SK-N-SH (cell line): ENCODE measurements around the gene KNG1. TPM values are rescaled to one million over a fixed set of nuclear protein-coding genes. Genes with fewer than 3 reads are reported as not detected.

Experiments
- CTCF ChIA-PET: fragments of 300-600, 350-600 bp; formaldehyde crosslinking; extraction: SDS; loops from one replicate; lab custom pipeline; 2021; lab: Yijun Ruan, JAX
- POLR2A ChIA-PET: fragments of 350-600 bp; sonication (Branson Sonifier 250); formaldehyde crosslinking; extraction: SDS; loops from one replicate; lab custom pipeline; 2020; ENCODE audit warnings: antibody characterized with exemption, inconsistent platforms; lab: Yijun Ruan, JAX
- DNase-seq: peaks from one replicate; pipeline ENCODE4 v3.0.0; 2012
- H2AFZ ChIP-seq: fragments of 200-600 bp; sonication (generic); 2 replicates; pipeline ENCODE4 v1.8.1; 2016; ENCODE audit warnings: antibody characterized with exemption, mild to moderate bottlenecking, low read depth
- H3F3A ChIP-seq: fragments of 200-600 bp; sonication (generic); replicated peaks from 2 replicates; pipeline ENCODE3; 2016; ENCODE audit warnings: antibody characterized with exemption, mild to moderate bottlenecking; ENCODE audit not compliant: insufficient read depth
- H3K27ac ChIP-seq, 2 experiments: fragments of 200-500 bp in 1 of 2; fragments of 200-600 bp in 1 of 2; sonication (Bioruptor generic) in 1 of 2; sonication (generic), shearing (Covaris generic) in 1 of 2; 2 replicates each; pipeline versions ENCODE4 v1.5.1 to v1.6.1; 2014 to 2016; ENCODE audit warnings: low read depth in 2 of 2, inconsistent platforms in 1 of 2, low read length in 1 of 2, mild to moderate bottlenecking in 1 of 2, mixed read lengths in 1 of 2
- H3K27me3 ChIP-seq: fragments of 200-600 bp; sonication (generic), shearing (Covaris generic); 2 replicates; pipeline ENCODE4 v1.6.1; 2016; ENCODE audit warnings: mixed run types; ENCODE audit not compliant: insufficient read depth
- H3K36me3 ChIP-seq, 2 experiments: fragments of 200-500 bp in 1 of 2; fragments of 200-600 bp in 1 of 2; sonication (Bioruptor generic) in 1 of 2; sonication (generic) in 1 of 2; replicated peaks in 1 of 2; 2 replicates each; pipeline versions ENCODE3 to v1.5.1; 2014 to 2016; ENCODE audit warnings: low read length in 1 of 2, mild to moderate bottlenecking in 1 of 2; ENCODE audit not compliant: insufficient read depth in 2 of 2, control insufficient read depth in 1 of 2
- H3K4me1 ChIP-seq, 2 experiments: fragments of 200-500 bp in 1 of 2; fragments of 200-600 bp in 1 of 2; sonication (Bioruptor generic) in 1 of 2; sonication (generic), shearing (Covaris generic) in 1 of 2; 2 replicates each; pipeline versions ENCODE4 v1.5.1 to v1.6.1; 2014 to 2016; ENCODE audit warnings: low read depth in 1 of 2, low read length in 1 of 2, mixed run types in 1 of 2; ENCODE audit not compliant: insufficient read depth in 2 of 2, control insufficient read depth in 1 of 2
- H3K4me2 ChIP-seq: fragments of 200-600 bp; sonication (generic), shearing (Covaris generic); 2 replicates; pipeline ENCODE4 v1.6.1; 2017; ENCODE audit warnings: mixed run types
- H3K4me3 ChIP-seq, 2 experiments: fragments of 200-500 bp in 1 of 2; fragments of 200-600 bp in 1 of 2; sonication (Bioruptor generic) in 1 of 2; sonication (generic), shearing (Covaris generic) in 1 of 2; 2 replicates each; pipeline versions ENCODE4 v1.5.1 to v1.8.1; 2014 to 2016; ENCODE audit warnings: low read depth in 2 of 2, inconsistent platforms in 1 of 2, low read length in 1 of 2, mild to moderate bottlenecking in 1 of 2, mixed read lengths in 1 of 2, moderate library complexity in 1 of 2
- H3K79me2 ChIP-seq: fragments of 200-600 bp; sonication (generic); 2 replicates; pipeline ENCODE4 v1.8.1; 2017; ENCODE audit warnings: mild to moderate bottlenecking; ENCODE audit not compliant: insufficient read depth
- H3K9ac ChIP-seq: fragments of 200-600 bp; sonication (generic); 2 replicates; pipeline ENCODE4 v1.6.1; 2017; ENCODE audit warnings: mixed run types
- H3K9me2 ChIP-seq: fragments of 200-600 bp; sonication (generic); 2 replicates; pipeline ENCODE4 v1.6.1; 2017; ENCODE audit warnings: mixed run types
- H3K9me3 ChIP-seq: fragments of 200-600 bp; sonication (generic); 2 replicates; pipeline ENCODE4 v1.6.1; 2017; ENCODE audit warnings: mixed run types, mild to moderate bottlenecking, moderate library complexity
- H4K20me1 ChIP-seq: fragments of 200-600 bp; sonication (generic); 2 replicates; pipeline ENCODE4 v1.6.1; 2017; ENCODE audit warnings: mild to moderate bottlenecking, mixed run types; ENCODE audit not compliant: insufficient read depth
- CHD2 ChIP-seq: fragments of 150-350 bp; IDR thresholded peaks from 2 replicates; pipeline ENCODE4 v1.6.1; 2018; ENCODE audit warnings: low read length; ENCODE audit not compliant: partially characterized antibody
- EZH2phosphoT487 ChIP-seq: fragments of 200-600 bp; sonication (generic); IDR thresholded peaks from 2 replicates; pipeline ENCODE4 v1.6.1; 2017; ENCODE audit warnings: low read depth, mixed run types, mild to moderate bottlenecking, antibody characterized with exemption, moderate library complexity, borderline replicate concordance
- FOSL2 ChIP-seq: IDR thresholded peaks from 2 replicates; pipeline ENCODE4 v1.4.0; 2012; ENCODE audit warnings: low read depth, mild to moderate bottlenecking, moderate library complexity, borderline replicate concordance
- GATA2 ChIP-seq: sonication (generic); formaldehyde crosslinking; IDR thresholded peaks from 2 replicates; pipeline ENCODE4 v1.5.0; 2020; ENCODE audit warnings: mild to moderate bottlenecking, missing genetic modification reagents
- MXI1 ChIP-seq: IDR thresholded peaks from 2 replicates; pipeline ENCODE4 v1.6.1; 2012; ENCODE audit warnings: mild to moderate bottlenecking, low read depth, low read length, improper control_type of control experiment
- NFIC ChIP-seq: IDR thresholded peaks from 2 replicates; pipeline ENCODE4 v1.4.0; 2012; ENCODE audit warnings: borderline replicate concordance
- RAD21 ChIP-seq: IDR thresholded peaks from 2 replicates; pipeline ENCODE4 v1.6.1; 2012; ENCODE audit warnings: mild to moderate bottlenecking, low read length
- RFX5 ChIP-seq: IDR thresholded peaks from 2 replicates; pipeline ENCODE4 v1.6.1; 2012; ENCODE audit warnings: mild to moderate bottlenecking, improper control_type of control experiment, low read length
- WGBS: methylation state at CpG from one replicate; pipeline ENCODE4 v1.1.6; 2017; ENCODE audit warnings: low lambda C conversion rate; 5-methylcytosine and 5-hydroxymethylcytosine counted together
- polyA plus RNA-seq, 3 experiments: library from polyadenylated mRNA; depleted of rRNA; stranded (reverse); fragments of >200 nt; gene quantifications; 2 replicates each; pipeline ENCODE4 v1.2.3, GENCODE V29; 2012
- TF ChIP-seq, protein P1 (sequence below): fragments of 150-350 bp; IDR thresholded peaks from 2 replicates; pipeline ENCODE4 v1.6.1; 2016; ENCODE audit warnings: mild to moderate bottlenecking, low read depth, low read length
- TF ChIP-seq, protein P2 (sequence below): IDR thresholded peaks from 2 replicates; pipeline ENCODE4 v1.6.1; 2012; ENCODE audit warnings: mild to moderate bottlenecking, low read depth, low read length, moderate library complexity
- TF ChIP-seq, protein P3 (sequence below): IDR thresholded peaks from 2 replicates; pipeline ENCODE4 v1.4.0; 2012; ENCODE audit warnings: low read depth, borderline replicate concordance
- TF ChIP-seq, protein P4 (sequence below): fragments of 200-600 bp; sonication (generic); IDR thresholded peaks from 2 replicates; pipeline ENCODE4 v1.6.1; 2017; ENCODE audit warnings: antibody characterized with exemption, mild to moderate bottlenecking, moderate library complexity

The KNG1 gene
- polyA plus RNA-seq, 1 of the 3 experiments (the other 2 are of a cell fraction) = not detected

DNA sequence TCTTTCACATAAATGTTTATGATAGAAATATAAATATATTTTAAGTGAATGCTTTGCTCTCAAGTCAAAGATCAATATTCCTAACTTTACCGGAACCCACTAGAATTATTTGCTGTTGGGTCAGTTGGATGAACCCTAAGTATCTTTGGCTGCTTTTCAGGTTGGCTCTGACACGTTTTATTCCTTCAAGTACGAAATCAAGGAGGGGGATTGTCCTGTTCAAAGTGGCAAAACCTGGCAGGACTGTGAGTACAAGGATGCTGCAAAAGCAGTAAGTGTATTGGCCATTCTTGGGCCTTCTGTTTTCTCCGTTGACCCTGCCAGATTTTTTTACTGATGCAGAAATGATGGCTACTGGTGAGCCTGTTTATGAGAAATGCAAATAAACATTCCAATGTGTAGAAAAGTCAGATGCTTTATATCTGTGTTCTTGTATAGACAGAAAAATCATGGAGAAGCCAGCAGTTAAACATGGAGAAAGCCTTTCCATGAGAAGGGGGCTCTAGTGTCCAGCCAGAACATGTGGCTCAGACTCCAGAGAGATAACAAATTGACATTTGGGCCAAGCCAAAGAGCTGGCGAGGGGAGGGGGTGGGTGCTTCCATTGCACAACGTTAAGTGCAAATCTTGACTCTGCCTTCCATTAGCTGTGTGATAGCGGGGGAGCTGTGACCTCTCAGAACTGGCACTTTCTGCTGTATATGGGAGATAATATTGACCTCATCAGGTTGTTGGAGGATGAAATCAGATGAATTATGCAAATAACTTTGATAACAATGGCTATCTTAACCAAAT is 3.0 kb downstream of the KNG1 start:
- H2AFZ ChIP-seq = no peak overlapping the region
- H3K4me3 ChIP-seq = no peak overlapping the region
- ChIA-PET CTCF (no interaction called here), POLR2A (no interaction called here)
- DNase-seq = peak; percentile 79
- H3K9me2 ChIP-seq = no peaks in the 10 kb centered on the region
- H3K4me1 ChIP-seq = no peaks in the 10 kb centered on the region; a peak in 1 of 4 replicates
- TF ChIP-seq, protein P1, sequence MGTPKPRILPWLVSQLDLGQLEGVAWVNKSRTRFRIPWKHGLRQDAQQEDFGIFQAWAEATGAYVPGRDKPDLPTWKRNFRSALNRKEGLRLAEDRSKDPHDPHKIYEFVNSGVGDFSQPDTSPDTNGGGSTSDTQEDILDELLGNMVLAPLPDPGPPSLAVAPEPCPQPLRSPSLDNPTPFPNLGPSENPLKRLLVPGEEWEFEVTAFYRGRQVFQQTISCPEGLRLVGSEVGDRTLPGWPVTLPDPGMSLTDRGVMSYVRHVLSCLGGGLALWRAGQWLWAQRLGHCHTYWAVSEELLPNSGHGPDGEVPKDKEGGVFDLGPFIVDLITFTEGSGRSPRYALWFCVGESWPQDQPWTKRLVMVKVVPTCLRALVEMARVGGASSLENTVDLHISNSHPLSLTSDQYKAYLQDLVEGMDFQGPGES = no peak
- TF ChIP-seq NFIC = no peak
- TF ChIP-seq EZH2phosphoT487 = no peak
- TF ChIP-seq, protein P2, sequence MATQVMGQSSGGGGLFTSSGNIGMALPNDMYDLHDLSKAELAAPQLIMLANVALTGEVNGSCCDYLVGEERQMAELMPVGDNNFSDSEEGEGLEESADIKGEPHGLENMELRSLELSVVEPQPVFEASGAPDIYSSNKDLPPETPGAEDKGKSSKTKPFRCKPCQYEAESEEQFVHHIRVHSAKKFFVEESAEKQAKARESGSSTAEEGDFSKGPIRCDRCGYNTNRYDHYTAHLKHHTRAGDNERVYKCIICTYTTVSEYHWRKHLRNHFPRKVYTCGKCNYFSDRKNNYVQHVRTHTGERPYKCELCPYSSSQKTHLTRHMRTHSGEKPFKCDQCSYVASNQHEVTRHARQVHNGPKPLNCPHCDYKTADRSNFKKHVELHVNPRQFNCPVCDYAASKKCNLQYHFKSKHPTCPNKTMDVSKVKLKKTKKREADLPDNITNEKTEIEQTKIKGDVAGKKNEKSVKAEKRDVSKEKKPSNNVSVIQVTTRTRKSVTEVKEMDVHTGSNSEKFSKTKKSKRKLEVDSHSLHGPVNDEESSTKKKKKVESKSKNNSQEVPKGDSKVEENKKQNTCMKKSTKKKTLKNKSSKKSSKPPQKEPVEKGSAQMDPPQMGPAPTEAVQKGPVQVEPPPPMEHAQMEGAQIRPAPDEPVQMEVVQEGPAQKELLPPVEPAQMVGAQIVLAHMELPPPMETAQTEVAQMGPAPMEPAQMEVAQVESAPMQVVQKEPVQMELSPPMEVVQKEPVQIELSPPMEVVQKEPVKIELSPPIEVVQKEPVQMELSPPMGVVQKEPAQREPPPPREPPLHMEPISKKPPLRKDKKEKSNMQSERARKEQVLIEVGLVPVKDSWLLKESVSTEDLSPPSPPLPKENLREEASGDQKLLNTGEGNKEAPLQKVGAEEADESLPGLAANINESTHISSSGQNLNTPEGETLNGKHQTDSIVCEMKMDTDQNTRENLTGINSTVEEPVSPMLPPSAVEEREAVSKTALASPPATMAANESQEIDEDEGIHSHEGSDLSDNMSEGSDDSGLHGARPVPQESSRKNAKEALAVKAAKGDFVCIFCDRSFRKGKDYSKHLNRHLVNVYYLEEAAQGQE = no peak
- no peak for TF ChIP-seq FOSL2
- TF ChIP-seq RFX5 = no peak
- TF ChIP-seq CHD2 = no peak
- no peak for TF ChIP-seq RAD21
- TF ChIP-seq MXI1 = peak; percentile 30; the same call in 1 of the 2 replicates
- peak; percentile 43 for TF ChIP-seq GATA2 (CRISPR knock-in tag)
- no peak overlapping the region for H3K27ac ChIP-seq
- H3K79me2 ChIP-seq = no peaks in the 10 kb centered on the region
- H3F3A ChIP-seq = no peaks in the 10 kb centered on the region
- 40% methylated on average over 7 of the region's 7 CpGs for WGBS
- no peak overlapping the region for H3K4me2 ChIP-seq
- H3K36me3 ChIP-seq = no peaks in the 10 kb centered on the region
- no peaks in the 10 kb centered on the region for H3K27me3 ChIP-seq
- no peaks in the 10 kb centered on the region for H4K20me1 ChIP-seq
- H3K9ac ChIP-seq = no peak overlapping the region
- H3K9me3 ChIP-seq = no peaks in the 10 kb centered on the region

DNA sequence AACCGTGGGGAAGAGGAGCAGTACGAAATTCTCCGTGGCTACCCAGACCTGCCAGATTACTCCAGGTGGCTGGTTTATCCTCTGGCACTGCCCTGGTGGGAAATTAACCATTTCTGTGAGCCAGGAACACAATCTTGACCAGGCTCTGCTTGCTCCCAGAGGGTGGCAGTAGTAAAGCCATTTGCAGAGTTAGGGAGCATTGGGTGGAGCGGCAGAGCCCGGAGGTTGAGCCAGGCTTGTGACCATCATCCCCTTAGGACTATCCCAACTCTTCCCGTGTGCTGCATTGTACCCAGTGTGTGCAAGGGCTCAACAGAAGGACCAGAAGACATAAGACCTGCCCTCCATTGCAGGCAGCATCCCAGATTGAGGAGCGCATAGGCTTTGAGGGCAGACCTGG is 5.3 kb downstream of the KNG1 start:
- CTCF ChIA-PET = interaction anchor here (2.1 kb wide), 1 partner anchor 25 kb away, joined by 4 read pairs; no protein-coding TSS in a partner anchor
- peak; percentile 18 for DNase-seq

More for the DNA sequence above, 5.3 kb downstream of the KNG1 start:
- no peaks in the 10 kb centered on the region for H4K20me1 ChIP-seq
- H3K79me2 ChIP-seq = no peaks in the 10 kb centered on the region
- no peaks in the 10 kb centered on the region for H3K9me2 ChIP-seq
- H3K27ac ChIP-seq = no peak overlapping the region
- H3K9ac ChIP-seq = no peak overlapping the region
- H3K4me1 ChIP-seq = no peaks in the 10 kb centered on the region; a peak in 1 of 4 replicates
- no peaks in the 10 kb centered on the region for H3K9me3 ChIP-seq
- POLR2A ChIA-PET = no interaction called here
- no peak overlapping the region for H2AFZ ChIP-seq
- no peaks in the 10 kb centered on the region for H3F3A ChIP-seq
- TF ChIP-seq, protein P3, sequence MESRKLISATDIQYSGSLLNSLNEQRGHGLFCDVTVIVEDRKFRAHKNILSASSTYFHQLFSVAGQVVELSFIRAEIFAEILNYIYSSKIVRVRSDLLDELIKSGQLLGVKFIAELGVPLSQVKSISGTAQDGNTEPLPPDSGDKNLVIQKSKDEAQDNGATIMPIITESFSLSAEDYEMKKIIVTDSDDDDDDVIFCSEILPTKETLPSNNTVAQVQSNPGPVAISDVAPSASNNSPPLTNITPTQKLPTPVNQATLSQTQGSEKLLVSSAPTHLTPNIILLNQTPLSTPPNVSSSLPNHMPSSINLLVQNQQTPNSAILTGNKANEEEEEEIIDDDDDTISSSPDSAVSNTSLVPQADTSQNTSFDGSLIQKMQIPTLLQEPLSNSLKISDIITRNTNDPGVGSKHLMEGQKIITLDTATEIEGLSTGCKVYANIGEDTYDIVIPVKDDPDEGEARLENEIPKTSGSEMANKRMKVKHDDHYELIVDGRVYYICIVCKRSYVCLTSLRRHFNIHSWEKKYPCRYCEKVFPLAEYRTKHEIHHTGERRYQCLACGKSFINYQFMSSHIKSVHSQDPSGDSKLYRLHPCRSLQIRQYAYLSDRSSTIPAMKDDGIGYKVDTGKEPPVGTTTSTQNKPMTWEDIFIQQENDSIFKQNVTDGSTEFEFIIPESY = no peak
- TF ChIP-seq, protein P4, sequence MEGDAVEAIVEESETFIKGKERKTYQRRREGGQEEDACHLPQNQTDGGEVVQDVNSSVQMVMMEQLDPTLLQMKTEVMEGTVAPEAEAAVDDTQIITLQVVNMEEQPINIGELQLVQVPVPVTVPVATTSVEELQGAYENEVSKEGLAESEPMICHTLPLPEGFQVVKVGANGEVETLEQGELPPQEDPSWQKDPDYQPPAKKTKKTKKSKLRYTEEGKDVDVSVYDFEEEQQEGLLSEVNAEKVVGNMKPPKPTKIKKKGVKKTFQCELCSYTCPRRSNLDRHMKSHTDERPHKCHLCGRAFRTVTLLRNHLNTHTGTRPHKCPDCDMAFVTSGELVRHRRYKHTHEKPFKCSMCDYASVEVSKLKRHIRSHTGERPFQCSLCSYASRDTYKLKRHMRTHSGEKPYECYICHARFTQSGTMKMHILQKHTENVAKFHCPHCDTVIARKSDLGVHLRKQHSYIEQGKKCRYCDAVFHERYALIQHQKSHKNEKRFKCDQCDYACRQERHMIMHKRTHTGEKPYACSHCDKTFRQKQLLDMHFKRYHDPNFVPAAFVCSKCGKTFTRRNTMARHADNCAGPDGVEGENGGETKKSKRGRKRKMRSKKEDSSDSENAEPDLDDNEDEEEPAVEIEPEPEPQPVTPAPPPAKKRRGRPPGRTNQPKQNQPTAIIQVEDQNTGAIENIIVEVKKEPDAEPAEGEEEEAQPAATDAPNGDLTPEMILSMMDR = 0 out of 2 replicates have a peak, but pooled peaks have one; percentile 8
- TF ChIP-seq, all 33 proteins: peak for 1
- no peak overlapping the region for H3K4me3 ChIP-seq
- H3K27me3 ChIP-seq = no peaks in the 10 kb centered on the region; the same call in 1 of the 2 replicates
- H3K36me3 ChIP-seq = no peaks in the 10 kb centered on the region
- H3K4me2 ChIP-seq = no peak overlapping the region
- WGBS = 58% methylated on average over 7 of the region's 7 CpGs
